HL-60 (cell line): ENCODE results near the gene SERINC2.

Source experiments
- DNase-seq, 2 experiments: peaks; one replicate each; pipeline ENCODE4 v3.0.0-alpha.2; 2010 to 2020; ENCODE audit warnings: low read depth in 1 of 2, low spot score in 1 of 2
- H3K27ac ChIP-seq: fragments of 250-450 bp; sonication (Bioruptor Pico); replicated peaks from 2 replicates; pipeline ENCODE4 v1.5.1; 2020; ENCODE audit warnings: mild to moderate bottlenecking, moderate library complexity
- H3K27me3 ChIP-seq: fragments of 250-450 bp; sonication (Bioruptor Pico); 2 replicates; pipeline ENCODE4 v1.5.1; 2021; ENCODE audit warnings: mild to moderate bottlenecking, moderate library complexity; ENCODE audit not compliant: insufficient read depth, poor library complexity, severe bottlenecking
- H3K4me3 ChIP-seq: replicated peaks from 2 replicates; pipeline ENCODE4 v1.5.1; 2011; ENCODE audit warnings: mild to moderate bottlenecking, control low read depth, low read length; ENCODE audit not compliant: insufficient read depth
- GABPA ChIP-seq: IDR thresholded peaks from 2 replicates; pipeline ENCODE4 v1.6.1; 2012; ENCODE audit warnings: low read depth
- POLR2AphosphoS5 ChIP-seq: IDR thresholded peaks from 2 replicates; pipeline ENCODE4 v1.6.1; 2012; ENCODE audit warnings: low read depth
- SPI1 ChIP-seq: IDR thresholded peaks from 2 replicates; pipeline ENCODE4 v1.6.1; 2012; ENCODE audit warnings: low read depth, mild to moderate bottlenecking, borderline replicate concordance
- TF ChIP-seq, protein P1 (sequence below): IDR thresholded peaks from 2 replicates; pipeline ENCODE4 v1.6.1; 2012; ENCODE audit warnings: low read depth; ENCODE audit not compliant: insufficient replicate concordance
- TF ChIP-seq, protein P2 (sequence below): IDR thresholded peaks from one replicate; pipeline ENCODE4 v1.5.1; 2011; ENCODE audit warnings: low read length, control low read depth, inconsistent platforms; ENCODE audit not compliant: insufficient read depth

The SERINC2 gene

DNA sequence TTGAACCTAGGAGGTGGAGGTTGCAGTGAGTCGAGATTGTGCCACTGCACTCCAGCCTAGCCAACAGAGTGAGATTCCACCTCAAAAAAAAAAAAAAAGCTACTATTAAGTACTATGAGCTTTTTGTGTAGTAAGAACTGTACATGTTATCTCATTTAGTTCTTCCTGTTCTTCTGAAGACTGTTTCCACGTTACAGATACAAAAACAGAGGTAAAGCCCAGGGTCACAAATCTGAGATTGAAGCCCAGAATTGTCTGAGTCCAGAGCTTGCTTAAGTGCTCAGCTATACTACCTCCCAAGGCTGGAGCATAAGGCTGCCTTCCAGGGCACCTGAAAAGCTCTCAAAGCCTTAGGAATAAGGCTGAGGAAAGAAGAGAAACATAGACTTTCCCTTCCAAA, 43.0 kb upstream of the SERINC2 start:
- TF ChIP-seq SPI1: no peak
- TF ChIP-seq GABPA: no peak
- TF ChIP-seq, protein P1, sequence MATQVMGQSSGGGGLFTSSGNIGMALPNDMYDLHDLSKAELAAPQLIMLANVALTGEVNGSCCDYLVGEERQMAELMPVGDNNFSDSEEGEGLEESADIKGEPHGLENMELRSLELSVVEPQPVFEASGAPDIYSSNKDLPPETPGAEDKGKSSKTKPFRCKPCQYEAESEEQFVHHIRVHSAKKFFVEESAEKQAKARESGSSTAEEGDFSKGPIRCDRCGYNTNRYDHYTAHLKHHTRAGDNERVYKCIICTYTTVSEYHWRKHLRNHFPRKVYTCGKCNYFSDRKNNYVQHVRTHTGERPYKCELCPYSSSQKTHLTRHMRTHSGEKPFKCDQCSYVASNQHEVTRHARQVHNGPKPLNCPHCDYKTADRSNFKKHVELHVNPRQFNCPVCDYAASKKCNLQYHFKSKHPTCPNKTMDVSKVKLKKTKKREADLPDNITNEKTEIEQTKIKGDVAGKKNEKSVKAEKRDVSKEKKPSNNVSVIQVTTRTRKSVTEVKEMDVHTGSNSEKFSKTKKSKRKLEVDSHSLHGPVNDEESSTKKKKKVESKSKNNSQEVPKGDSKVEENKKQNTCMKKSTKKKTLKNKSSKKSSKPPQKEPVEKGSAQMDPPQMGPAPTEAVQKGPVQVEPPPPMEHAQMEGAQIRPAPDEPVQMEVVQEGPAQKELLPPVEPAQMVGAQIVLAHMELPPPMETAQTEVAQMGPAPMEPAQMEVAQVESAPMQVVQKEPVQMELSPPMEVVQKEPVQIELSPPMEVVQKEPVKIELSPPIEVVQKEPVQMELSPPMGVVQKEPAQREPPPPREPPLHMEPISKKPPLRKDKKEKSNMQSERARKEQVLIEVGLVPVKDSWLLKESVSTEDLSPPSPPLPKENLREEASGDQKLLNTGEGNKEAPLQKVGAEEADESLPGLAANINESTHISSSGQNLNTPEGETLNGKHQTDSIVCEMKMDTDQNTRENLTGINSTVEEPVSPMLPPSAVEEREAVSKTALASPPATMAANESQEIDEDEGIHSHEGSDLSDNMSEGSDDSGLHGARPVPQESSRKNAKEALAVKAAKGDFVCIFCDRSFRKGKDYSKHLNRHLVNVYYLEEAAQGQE: no peak
- no peak for TF ChIP-seq POLR2AphosphoS5
- TF ChIP-seq, protein P2, sequence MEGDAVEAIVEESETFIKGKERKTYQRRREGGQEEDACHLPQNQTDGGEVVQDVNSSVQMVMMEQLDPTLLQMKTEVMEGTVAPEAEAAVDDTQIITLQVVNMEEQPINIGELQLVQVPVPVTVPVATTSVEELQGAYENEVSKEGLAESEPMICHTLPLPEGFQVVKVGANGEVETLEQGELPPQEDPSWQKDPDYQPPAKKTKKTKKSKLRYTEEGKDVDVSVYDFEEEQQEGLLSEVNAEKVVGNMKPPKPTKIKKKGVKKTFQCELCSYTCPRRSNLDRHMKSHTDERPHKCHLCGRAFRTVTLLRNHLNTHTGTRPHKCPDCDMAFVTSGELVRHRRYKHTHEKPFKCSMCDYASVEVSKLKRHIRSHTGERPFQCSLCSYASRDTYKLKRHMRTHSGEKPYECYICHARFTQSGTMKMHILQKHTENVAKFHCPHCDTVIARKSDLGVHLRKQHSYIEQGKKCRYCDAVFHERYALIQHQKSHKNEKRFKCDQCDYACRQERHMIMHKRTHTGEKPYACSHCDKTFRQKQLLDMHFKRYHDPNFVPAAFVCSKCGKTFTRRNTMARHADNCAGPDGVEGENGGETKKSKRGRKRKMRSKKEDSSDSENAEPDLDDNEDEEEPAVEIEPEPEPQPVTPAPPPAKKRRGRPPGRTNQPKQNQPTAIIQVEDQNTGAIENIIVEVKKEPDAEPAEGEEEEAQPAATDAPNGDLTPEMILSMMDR: no peak
- H3K4me3 ChIP-seq: no peak overlapping the region
- DNase-seq: no peak
- H3K27ac ChIP-seq: no peak overlapping the region
- no peaks in the 10 kb centered on the region for H3K27me3 ChIP-seq

DNA sequence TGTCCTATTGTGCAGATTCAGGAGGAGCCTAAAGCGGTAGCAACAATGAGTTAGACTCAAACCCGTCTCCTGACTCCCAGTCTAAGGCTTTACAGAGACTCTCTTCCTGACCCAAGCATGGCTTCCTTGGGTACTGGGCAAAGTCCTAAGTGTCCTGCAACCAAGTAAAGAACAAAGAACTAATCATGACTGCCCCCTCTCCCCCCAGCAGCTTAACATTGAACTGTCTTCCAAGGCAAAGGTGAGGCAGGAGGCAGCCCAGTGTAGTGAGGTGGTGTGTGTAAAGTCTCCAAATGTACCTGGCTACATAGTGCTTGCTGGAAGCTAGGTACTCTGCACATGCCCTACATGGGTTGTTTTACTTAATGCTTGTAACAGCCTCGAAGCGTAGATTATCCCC, 42.4 kb upstream of the SERINC2 start:
- H3K27ac ChIP-seq: no peak overlapping the region
- no peaks in the 10 kb centered on the region for H3K27me3 ChIP-seq
- TF ChIP-seq GABPA: no peak
- no peak for TF ChIP-seq SPI1
- TF ChIP-seq, protein P2: no peak
- TF ChIP-seq, protein P1: no peak
- no peak for TF ChIP-seq POLR2AphosphoS5
- no peak for DNase-seq
- H3K4me3 ChIP-seq: no peak overlapping the region

DNA sequence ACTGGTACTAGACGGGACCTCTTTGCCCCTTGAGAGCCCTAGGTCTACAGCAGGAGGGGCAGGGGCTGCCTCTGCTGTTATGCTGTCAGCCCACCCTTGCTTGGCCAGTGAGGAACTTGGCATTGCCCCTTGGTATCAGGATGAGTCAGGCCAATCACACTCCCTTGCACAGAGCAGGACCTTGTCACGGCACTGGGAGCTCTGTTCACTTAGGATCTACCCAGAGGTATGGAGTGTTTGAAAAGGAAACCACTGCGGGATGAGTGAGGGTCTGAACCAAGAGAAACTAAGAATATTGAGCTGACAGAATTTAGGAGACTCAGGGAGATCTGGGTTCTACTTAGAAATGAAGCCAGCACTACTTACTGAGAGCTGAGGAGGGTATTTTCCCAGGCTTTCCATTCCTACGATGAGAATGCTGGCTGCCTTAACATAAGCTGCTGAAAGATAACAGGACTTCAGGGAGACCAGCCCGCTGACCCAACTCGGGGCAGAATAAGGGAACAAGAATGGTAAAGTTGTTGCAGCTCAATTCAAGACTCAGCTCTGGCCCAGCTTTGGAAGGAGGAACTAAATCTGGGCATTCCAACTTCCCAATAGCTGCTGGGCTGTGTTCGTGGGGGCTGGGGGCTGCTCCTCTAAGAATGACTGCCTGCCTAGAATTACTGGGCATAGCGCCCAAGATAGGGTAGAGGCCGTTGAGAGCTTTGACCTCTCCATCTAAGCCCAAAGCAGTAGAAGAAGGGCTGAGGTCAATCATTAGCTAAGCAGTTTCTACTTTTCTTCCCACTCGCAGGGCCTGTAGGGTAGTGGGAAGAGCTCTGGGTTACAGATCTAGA, 41.7 kb upstream of the SERINC2 start:
- TF ChIP-seq, protein P2: no peak
- TF ChIP-seq POLR2AphosphoS5 (no peak), GABPA (no peak), SPI1 (no peak)
- TF ChIP-seq, protein P1: no peak
- no peak overlapping the region for H3K27ac ChIP-seq
- no peaks in the 10 kb centered on the region for H3K27me3 ChIP-seq
- DNase-seq: peak in 1 of 2 experiments; percentile 30
- no peak overlapping the region for H3K4me3 ChIP-seq
